Measurements from ENCODE around the gene RASA3.

DNA sequence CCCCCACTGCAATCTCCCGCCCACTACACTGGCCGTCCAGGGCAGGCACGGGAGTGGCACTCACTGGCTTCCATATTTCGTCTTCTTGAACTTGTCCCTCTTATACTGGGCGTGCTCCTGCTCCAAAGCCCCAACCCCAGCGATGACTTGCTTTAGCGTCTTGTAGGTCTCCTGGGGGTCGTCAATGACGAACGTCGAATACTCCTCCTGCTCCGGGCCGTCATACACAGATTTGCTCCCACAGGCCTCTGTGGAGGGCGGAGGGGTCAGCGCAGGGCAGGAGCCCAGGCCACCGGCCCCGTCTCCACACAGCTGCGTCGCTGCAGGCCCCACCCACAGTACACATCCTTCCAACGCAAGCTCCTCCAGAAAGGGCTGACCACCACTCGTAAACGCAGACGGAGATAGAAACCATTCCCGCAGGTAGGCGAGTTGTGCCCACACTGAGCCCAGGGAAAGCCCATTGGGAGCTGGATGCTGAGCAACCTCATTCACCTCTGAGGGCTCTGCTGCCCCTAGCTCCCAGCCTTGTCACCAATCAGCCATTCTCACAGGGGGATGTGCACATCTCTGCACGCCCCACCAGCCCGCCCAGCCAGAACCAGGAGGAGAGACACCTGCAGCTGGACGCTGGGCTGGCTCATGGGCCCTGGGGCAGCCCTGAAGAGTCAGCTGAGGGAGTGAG is 150.7 kb downstream of the RASA3 start:
- TF ChIP-seq STAT6 (CRISPR knock-in tag; conservative IDR thresholded peaks at IDR 0.05; ENCODE audit: low read depth) = no peak
- TF ChIP-seq, protein P1, sequence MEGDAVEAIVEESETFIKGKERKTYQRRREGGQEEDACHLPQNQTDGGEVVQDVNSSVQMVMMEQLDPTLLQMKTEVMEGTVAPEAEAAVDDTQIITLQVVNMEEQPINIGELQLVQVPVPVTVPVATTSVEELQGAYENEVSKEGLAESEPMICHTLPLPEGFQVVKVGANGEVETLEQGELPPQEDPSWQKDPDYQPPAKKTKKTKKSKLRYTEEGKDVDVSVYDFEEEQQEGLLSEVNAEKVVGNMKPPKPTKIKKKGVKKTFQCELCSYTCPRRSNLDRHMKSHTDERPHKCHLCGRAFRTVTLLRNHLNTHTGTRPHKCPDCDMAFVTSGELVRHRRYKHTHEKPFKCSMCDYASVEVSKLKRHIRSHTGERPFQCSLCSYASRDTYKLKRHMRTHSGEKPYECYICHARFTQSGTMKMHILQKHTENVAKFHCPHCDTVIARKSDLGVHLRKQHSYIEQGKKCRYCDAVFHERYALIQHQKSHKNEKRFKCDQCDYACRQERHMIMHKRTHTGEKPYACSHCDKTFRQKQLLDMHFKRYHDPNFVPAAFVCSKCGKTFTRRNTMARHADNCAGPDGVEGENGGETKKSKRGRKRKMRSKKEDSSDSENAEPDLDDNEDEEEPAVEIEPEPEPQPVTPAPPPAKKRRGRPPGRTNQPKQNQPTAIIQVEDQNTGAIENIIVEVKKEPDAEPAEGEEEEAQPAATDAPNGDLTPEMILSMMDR (IDR thresholded peaks at IDR 0.05) = no peak
- no peak for TF ChIP-seq PREB (CRISPR knock-in tag; IDR thresholded peaks at IDR 0.05; ENCODE audit: borderline replicate concordance)
- TF ChIP-seq TEAD4 (CRISPR knock-in tag; IDR thresholded peaks at IDR 0.05) = no peak
- TF ChIP-seq, protein P2, sequence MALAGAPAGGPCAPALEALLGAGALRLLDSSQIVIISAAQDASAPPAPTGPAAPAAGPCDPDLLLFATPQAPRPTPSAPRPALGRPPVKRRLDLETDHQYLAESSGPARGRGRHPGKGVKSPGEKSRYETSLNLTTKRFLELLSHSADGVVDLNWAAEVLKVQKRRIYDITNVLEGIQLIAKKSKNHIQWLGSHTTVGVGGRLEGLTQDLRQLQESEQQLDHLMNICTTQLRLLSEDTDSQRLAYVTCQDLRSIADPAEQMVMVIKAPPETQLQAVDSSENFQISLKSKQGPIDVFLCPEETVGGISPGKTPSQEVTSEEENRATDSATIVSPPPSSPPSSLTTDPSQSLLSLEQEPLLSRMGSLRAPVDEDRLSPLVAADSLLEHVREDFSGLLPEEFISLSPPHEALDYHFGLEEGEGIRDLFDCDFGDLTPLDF (CRISPR knock-in tag; IDR thresholded peaks at IDR 0.05) = no peak
- TF ChIP-seq, protein P3, sequence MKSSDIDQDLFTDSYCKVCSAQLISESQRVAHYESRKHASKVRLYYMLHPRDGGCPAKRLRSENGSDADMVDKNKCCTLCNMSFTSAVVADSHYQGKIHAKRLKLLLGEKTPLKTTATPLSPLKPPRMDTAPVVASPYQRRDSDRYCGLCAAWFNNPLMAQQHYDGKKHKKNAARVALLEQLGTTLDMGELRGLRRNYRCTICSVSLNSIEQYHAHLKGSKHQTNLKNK (CRISPR knock-in tag; IDR thresholded peaks at IDR 0.05) = no peak
- TF ChIP-seq, protein P4, sequence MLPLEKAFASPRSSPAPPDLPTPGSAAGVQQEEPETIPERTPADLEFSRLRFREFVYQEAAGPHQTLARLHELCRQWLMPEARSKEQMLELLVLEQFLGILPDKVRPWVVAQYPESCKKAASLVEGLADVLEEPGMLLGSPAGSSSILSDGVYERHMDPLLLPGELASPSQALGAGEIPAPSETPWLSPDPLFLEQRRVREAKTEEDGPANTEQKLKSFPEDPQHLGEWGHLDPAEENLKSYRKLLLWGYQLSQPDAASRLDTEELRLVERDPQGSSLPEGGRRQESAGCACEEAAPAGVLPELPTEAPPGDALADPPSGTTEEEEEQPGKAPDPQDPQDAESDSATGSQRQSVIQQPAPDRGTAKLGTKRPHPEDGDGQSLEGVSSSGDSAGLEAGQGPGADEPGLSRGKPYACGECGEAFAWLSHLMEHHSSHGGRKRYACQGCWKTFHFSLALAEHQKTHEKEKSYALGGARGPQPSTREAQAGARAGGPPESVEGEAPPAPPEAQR (CRISPR knock-in tag; IDR thresholded peaks at IDR 0.05) = no peak
- TF ChIP-seq ZBTB21 (CRISPR knock-in tag; IDR thresholded peaks at IDR 0.05; ENCODE audit: borderline replicate concordance) = no peak
- TF ChIP-seq IRF2 (CRISPR knock-in tag; IDR thresholded peaks at IDR 0.05; ENCODE audit: borderline replicate concordance, low read depth) = no peak
- TF ChIP-seq FOXP4 (CRISPR knock-in tag; IDR thresholded peaks at IDR 0.05) = no peak
